Measurements from ENCODE around the gene ZEB1.

DNA sequence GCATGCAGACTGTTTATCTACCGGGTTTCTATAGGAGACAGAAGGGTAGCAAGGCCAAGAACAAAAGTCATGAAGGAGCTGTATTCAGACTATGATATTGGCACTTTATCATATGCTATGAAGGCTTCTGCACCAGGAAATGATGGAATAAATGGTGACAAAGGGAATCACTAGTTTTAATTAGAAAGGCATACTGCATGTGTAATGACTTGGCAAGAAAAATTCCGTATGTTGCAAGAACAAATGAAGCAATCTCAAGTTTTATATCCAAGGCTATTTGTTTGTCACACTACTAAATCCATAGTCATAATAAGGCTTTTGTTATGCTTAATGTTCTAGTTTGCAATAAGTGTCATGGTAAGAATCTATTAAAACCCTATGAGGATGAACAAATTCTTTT, 230.9 kb downstream of the ZEB1 start:
- TF ChIP-seq, protein P1, sequence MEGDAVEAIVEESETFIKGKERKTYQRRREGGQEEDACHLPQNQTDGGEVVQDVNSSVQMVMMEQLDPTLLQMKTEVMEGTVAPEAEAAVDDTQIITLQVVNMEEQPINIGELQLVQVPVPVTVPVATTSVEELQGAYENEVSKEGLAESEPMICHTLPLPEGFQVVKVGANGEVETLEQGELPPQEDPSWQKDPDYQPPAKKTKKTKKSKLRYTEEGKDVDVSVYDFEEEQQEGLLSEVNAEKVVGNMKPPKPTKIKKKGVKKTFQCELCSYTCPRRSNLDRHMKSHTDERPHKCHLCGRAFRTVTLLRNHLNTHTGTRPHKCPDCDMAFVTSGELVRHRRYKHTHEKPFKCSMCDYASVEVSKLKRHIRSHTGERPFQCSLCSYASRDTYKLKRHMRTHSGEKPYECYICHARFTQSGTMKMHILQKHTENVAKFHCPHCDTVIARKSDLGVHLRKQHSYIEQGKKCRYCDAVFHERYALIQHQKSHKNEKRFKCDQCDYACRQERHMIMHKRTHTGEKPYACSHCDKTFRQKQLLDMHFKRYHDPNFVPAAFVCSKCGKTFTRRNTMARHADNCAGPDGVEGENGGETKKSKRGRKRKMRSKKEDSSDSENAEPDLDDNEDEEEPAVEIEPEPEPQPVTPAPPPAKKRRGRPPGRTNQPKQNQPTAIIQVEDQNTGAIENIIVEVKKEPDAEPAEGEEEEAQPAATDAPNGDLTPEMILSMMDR (IDR thresholded peaks at IDR 0.05; ENCODE audit: low read depth, low read length), result no peak
- no peak for TF ChIP-seq MYC (IDR thresholded peaks at IDR 0.05; ENCODE audit: low read depth, low read length)
- TF ChIP-seq POLR2A (IDR thresholded peaks at IDR 0.05; ENCODE audit: extremely low read depth, insufficient read length), result no peak
- TF ChIP-seq, protein P2, sequence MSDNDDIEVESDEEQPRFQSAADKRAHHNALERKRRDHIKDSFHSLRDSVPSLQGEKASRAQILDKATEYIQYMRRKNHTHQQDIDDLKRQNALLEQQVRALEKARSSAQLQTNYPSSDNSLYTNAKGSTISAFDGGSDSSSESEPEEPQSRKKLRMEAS (IDR thresholded peaks at IDR 0.05; ENCODE audit: low read depth, low read length), result no peak

All from NB4 (cell line).